ENCODE results near the gene NTM.

DNA sequence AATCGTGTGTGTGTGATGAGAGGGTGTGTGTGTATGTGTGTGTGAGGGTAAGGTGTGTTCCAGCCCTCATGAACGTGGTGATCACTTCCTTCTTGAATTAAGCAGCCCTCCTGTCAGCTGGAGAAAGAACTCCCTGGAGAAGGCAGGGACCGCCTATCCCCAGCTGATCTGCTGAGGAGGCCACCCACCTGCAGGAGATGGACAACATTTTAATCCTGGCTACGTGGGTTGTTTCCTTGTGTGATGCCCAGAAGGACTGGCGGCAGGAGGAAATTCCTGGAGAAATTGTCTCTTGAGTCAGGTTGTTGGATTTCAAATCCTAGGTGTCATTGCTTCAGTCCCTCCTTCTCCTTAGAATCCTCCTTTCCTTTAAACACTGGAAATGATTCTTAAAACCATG lies 878.8 kb downstream of the NTM start:
- TF ChIP-seq POLR2AphosphoS5 (IDR thresholded peaks at IDR 0.05; ENCODE audit: low read depth, low read length) = no peak
- no peak for TF ChIP-seq POLR2A (IDR thresholded peaks at IDR 0.05; ENCODE audit: low read depth, low read length)
- no peak for TF ChIP-seq TAF1 (IDR thresholded peaks at IDR 0.05; ENCODE audit: borderline replicate concordance, low read depth, low read length)

Data from GM12892 (cell line).